ENCODE results near the gene CD74.
"Not testable (repeated sequence)": the region's sequence is repeated elsewhere in the genome, so short reads cannot be mapped to it uniquely, and the experiment has no call there.

Gene CD74

GRCh38 chr5:150441813-150442698 is 29.3 kb upstream of the CD74 start:
- no peak for DNase-seq (ENCODE audit: low read depth in 2 of 2)

- DNase-seq (ENCODE audit: low read depth in 2 of 2), result no peak
These were observed 28.5 kb upstream of the CD74 start for GRCh38 chr5:150440948-150441812.

- DNase-seq (ENCODE audit: low read depth in 2 of 2), result no peak
These were observed 26.3 kb upstream of the CD74 start for GRCh38 chr5:150438873-150439546.

- DNase-seq (ENCODE audit: low read depth in 2 of 2), result peak; percentile 46 to 47
These were observed 23.5 kb upstream of the CD74 start for GRCh38 chr5:150436141-150436680.

- peak; percentile 61 to 69 for DNase-seq (ENCODE audit: low read depth in 2 of 2)
These were observed 21.8 kb upstream of the CD74 start for GRCh38 chr5:150434464-150434863.

GRCh38 chr5:150431574-150431973 is 18.9 kb upstream of the CD74 start:
- DNase-seq (ENCODE audit: low read depth in 2 of 2), result no peak

GRCh38 chr5:150431048-150431447 is 18.3 kb upstream of the CD74 start:
- DNase-seq (ENCODE audit: low read depth in 2 of 2), result no peak

- no peak for DNase-seq (ENCODE audit: low read depth in 2 of 2)
These were observed 16.7 kb upstream of the CD74 start for GRCh38 chr5:150429410-150429873.

GRCh38 chr5:150428978-150429377 is 16.3 kb upstream of the CD74 start:
- no peak for DNase-seq (ENCODE audit: low read depth in 2 of 2)

GRCh38 chr5:150428106-150428876 is 15.6 kb upstream of the CD74 start:
- no peak for DNase-seq (ENCODE audit: low read depth in 2 of 2)

GRCh38 chr5:150426165-150426564 is 13.5 kb upstream of the CD74 start:
- DNase-seq (ENCODE audit: low read depth in 2 of 2), result not testable (repeated sequence)

GRCh38 chr5:150422758-150423157 is 10.0 kb upstream of the CD74 start:
- no peak for DNase-seq (ENCODE audit: low read depth in 2 of 2)

- no peak for DNase-seq (ENCODE audit: low read depth in 2 of 2)
These were observed 9.4 kb upstream of the CD74 start for GRCh38 chr5:150422075-150422474.

GRCh38 chr5:150419630-150420270 is 7.0 kb upstream of the CD74 start:
- no peak for DNase-seq (ENCODE audit: low read depth in 2 of 2)

GRCh38 chr5:150413902-150414790 is 1.4 kb upstream of the CD74 start:
- not testable (repeated sequence) for DNase-seq (ENCODE audit: low read depth in 2 of 2)

GRCh38 chr5:150413176-150413901 is 629 bp upstream of the CD74 start:
- no peak for DNase-seq (ENCODE audit: low read depth in 2 of 2)

GRCh38 chr5:150411245-150411979 is 1.3 kb downstream of the CD74 start:
- no peak for DNase-seq (ENCODE audit: low read depth in 2 of 2)
